ENCODE data around the gene BIRC6. TPM values are rescaled to one million over a fixed set of nuclear protein-coding genes. Genes with fewer than 3 reads are reported as not detected.
"Not testable (repeated sequence)": the region's sequence is repeated elsewhere in the genome, so short reads cannot be mapped to it uniquely, and the experiment has no call there.

BIRC6 gene
- total RNA-seq, 5 donors from 2014 or later (not counting 1 experiment from before 2014, with no cell fraction given), result 106 to 179 (median 121) TPM

GRCh38 chr2:32369222-32369621, 12.4 kb downstream of the BIRC6 start:
- Mint-ChIP-seq H3K9me3 (no peaks in the 10 kb centered on the region), H3K4me1 (peaks cover 50 to 79% (median 76%) of the 10 kb centered on the region in 3 donors), H3K27me3 (no peaks in the 10 kb centered on the region), H3K27ac (peak overlapping the region in 1 of 2 donors; percentile 25), H3K36me3 (peaks cover 18% of the 10 kb centered on the region), H3K4me3 (no peak overlapping the region)
- Histone ChIP-seq H3K4me1 (ENCODE audit: control insufficient read depth in 1 of 2, extremely low read depth in 1 of 2, insufficient read depth in 2 of 2, low read length in 2 of 2) (peaks cover 3 to 27% of the 10 kb centered on the region in 2 experiments), H3K27ac (ENCODE audit: low read length) (no peak overlapping the region), H3K9me3 (no peaks in the 10 kb centered on the region), H3K4me3 (ENCODE audit: control insufficient read depth in 1 of 2, extremely low read depth in 1 of 2, low read length in 1 of 2) (no peak overlapping the region), H3K27me3 (replicated peaks in 1 of 2; ENCODE audit: control insufficient read depth in 2 of 2, extremely low read depth in 1 of 2, insufficient read depth in 2 of 2, low read length in 1 of 2) (no peaks in the 10 kb centered on the region), H3K36me3 (ENCODE audit: control insufficient read depth in 2 of 2, extremely low read depth in 1 of 2, insufficient read depth in 1 of 2, low read length in 1 of 2) (no peaks in the 10 kb centered on the region)
- DNase-seq, result no peak
- ChIA-PET CTCF (interaction anchor here (0.5 to 1.2 kb wide), 2 partner anchors 11 to 301 kb away, joined by 3 to 4 read pairs; no protein-coding TSS in a partner anchor), POLR2A (no interaction called here)
- WGBS (ENCODE audit: insufficient coverage), result 100% methylated on average over 3 of the region's 9 CpGs
- no peak for ATAC-seq (replicated peaks in 1 of 4)

GRCh38 chr2:32370942-32371341, 14.1 kb downstream of the BIRC6 start:
- H3K9me3 ChIP-seq; H3K9me3 Mint-ChIP-seq; H3K27me3 Mint-ChIP-seq; H3K36me3 ChIP-seq (ENCODE audit: control insufficient read depth in 2 of 2, extremely low read depth in 1 of 2, insufficient read depth in 1 of 2, low read length in 1 of 2); H3K4me3 Mint-ChIP-seq; ATAC-seq (replicated peaks in 1 of 4); POLR2A ChIA-PET; DNase-seq; H3K27me3 ChIP-seq (replicated peaks in 1 of 2; ENCODE audit: control insufficient read depth in 2 of 2, extremely low read depth in 1 of 2, insufficient read depth in 2 of 2, low read length in 1 of 2); H3K27ac Mint-ChIP-seq; H3K4me3 ChIP-seq (ENCODE audit: control insufficient read depth in 1 of 2, extremely low read depth in 1 of 2, low read length in 1 of 2); H3K27ac ChIP-seq (ENCODE audit: low read length): not testable (repeated sequence)
- Mint-ChIP-seq H3K36me3 (peaks cover 16% of the 10 kb centered on the region), H3K4me1 (peaks cover 53 to 80% (median 76%) of the 10 kb centered on the region in 3 donors)
- WGBS (ENCODE audit: insufficient coverage), result no CpG with 5 or more reads among the region's 5 CpGs
- peaks cover 3 to 31% of the 10 kb centered on the region in 2 experiments for H3K4me1 ChIP-seq (ENCODE audit: control insufficient read depth in 1 of 2, extremely low read depth in 1 of 2, insufficient read depth in 2 of 2, low read length in 2 of 2)
- CTCF ChIA-PET, result interaction anchor here in 1 of 2 donors (0.7 kb wide), 2 partner anchors 9 to 27 kb away, joined by 11 to 15 read pairs; no protein-coding TSS in a partner anchor

GRCh38 chr2:32372519-32373182, 15.8 kb downstream of the BIRC6 start:
- H3K4me3 ChIP-seq (ENCODE audit: control insufficient read depth in 1 of 2, extremely low read depth in 1 of 2, low read length in 1 of 2), result no peak overlapping the region
- no peaks in the 10 kb centered on the region for H3K9me3 ChIP-seq
- peak overlapping the region in 1 of 2 donors; percentile 19 for H3K27ac Mint-ChIP-seq
- H3K27me3 ChIP-seq (replicated peaks in 1 of 2; ENCODE audit: control insufficient read depth in 2 of 2, extremely low read depth in 1 of 2, insufficient read depth in 2 of 2, low read length in 1 of 2), result no peaks in the 10 kb centered on the region
- CTCF ChIA-PET, result no interaction called here
- H3K27me3 Mint-ChIP-seq, result no peaks in the 10 kb centered on the region
- H3K36me3 ChIP-seq (ENCODE audit: control insufficient read depth in 2 of 2, extremely low read depth in 1 of 2, insufficient read depth in 1 of 2, low read length in 1 of 2), result peaks cover 0 to under 1% of the 10 kb centered on the region in 2 donors
- POLR2A ChIA-PET, result no interaction called here
- ATAC-seq (replicated peaks in 1 of 4), result no peak
- DNase-seq, result no peak
- no peaks in the 10 kb centered on the region for H3K9me3 Mint-ChIP-seq
- H3K36me3 Mint-ChIP-seq, result peaks cover 19% of the 10 kb centered on the region
- WGBS (ENCODE audit: insufficient coverage), result 95% methylated on average over 2 of the region's 3 CpGs
- H3K4me1 ChIP-seq (ENCODE audit: control insufficient read depth in 1 of 2, extremely low read depth in 1 of 2, insufficient read depth in 2 of 2, low read length in 2 of 2), result peaks cover 7 to 21% of the 10 kb centered on the region in 2 experiments
- peaks cover 49 to 80% (median 75%) of the 10 kb centered on the region in 3 donors for H3K4me1 Mint-ChIP-seq
- no peak overlapping the region for H3K27ac ChIP-seq (ENCODE audit: low read length)
- no peak overlapping the region for H3K4me3 Mint-ChIP-seq

GRCh38 chr2:32375228-32375892, 18.5 kb downstream of the BIRC6 start:
- Histone ChIP-seq H3K27ac (ENCODE audit: low read length) (no peak overlapping the region), H3K27me3 (replicated peaks in 1 of 2; ENCODE audit: control insufficient read depth in 2 of 2, extremely low read depth in 1 of 2, insufficient read depth in 2 of 2, low read length in 1 of 2) (no peaks in the 10 kb centered on the region), H3K9me3 (no peaks in the 10 kb centered on the region), H3K4me1 (ENCODE audit: control insufficient read depth in 1 of 2, extremely low read depth in 1 of 2, insufficient read depth in 2 of 2, low read length in 2 of 2) (peaks cover 8 to 10% of the 10 kb centered on the region in 2 experiments), H3K4me3 (ENCODE audit: control insufficient read depth in 1 of 2, extremely low read depth in 1 of 2, low read length in 1 of 2) (no peak overlapping the region), H3K36me3 (ENCODE audit: control insufficient read depth in 2 of 2, extremely low read depth in 1 of 2, insufficient read depth in 1 of 2, low read length in 1 of 2) (peaks cover 4 to 9% of the 10 kb centered on the region in 2 donors)
- CTCF ChIA-PET, result interaction anchor here in 1 of 2 donors (0.6 kb wide), 1 partner anchor 68 kb away, joined by 5 read pairs; no protein-coding TSS in a partner anchor
- Mint-ChIP-seq H3K4me1 (peaks cover 56 to 74% (median 66%) of the 10 kb centered on the region in 3 donors), H3K9me3 (no peaks in the 10 kb centered on the region), H3K36me3 (peaks cover 19% of the 10 kb centered on the region), H3K27ac (peak overlapping the region in 1 of 2 donors; percentile 22), H3K4me3 (no peak overlapping the region), H3K27me3 (no peaks in the 10 kb centered on the region)
- POLR2A ChIA-PET, result no interaction called here
- ATAC-seq (replicated peaks in 1 of 4) (no peak), DNase-seq (no peak)
- WGBS (ENCODE audit: insufficient coverage), result 94% methylated on average over 5 of the region's 12 CpGs

GRCh38 chr2:32376756-32377155, 19.9 kb downstream of the BIRC6 start:
- ATAC-seq (replicated peaks in 1 of 4) (no peak), DNase-seq (no peak)
- no peak overlapping the region for H3K27ac ChIP-seq (ENCODE audit: low read length)
- H3K27me3 Mint-ChIP-seq, result no peaks in the 10 kb centered on the region
- H3K36me3 ChIP-seq (ENCODE audit: control insufficient read depth in 2 of 2, extremely low read depth in 1 of 2, insufficient read depth in 1 of 2, low read length in 1 of 2), result peaks cover 4 to 13% of the 10 kb centered on the region in 2 donors
- H3K4me1 ChIP-seq (ENCODE audit: control insufficient read depth in 1 of 2, extremely low read depth in 1 of 2, insufficient read depth in 2 of 2, low read length in 2 of 2), result peaks cover 8 to 10% of the 10 kb centered on the region in 2 experiments
- no peak overlapping the region for H3K4me3 Mint-ChIP-seq
- no peak overlapping the region for H3K4me3 ChIP-seq (ENCODE audit: control insufficient read depth in 1 of 2, extremely low read depth in 1 of 2, low read length in 1 of 2)
- no peaks in the 10 kb centered on the region for H3K9me3 Mint-ChIP-seq
- peak overlapping the region in 1 of 2 donors; percentile 52 for H3K27ac Mint-ChIP-seq
- ChIA-PET CTCF (no interaction called here), POLR2A (no interaction called here)
- no peaks in the 10 kb centered on the region for H3K27me3 ChIP-seq (replicated peaks in 1 of 2; ENCODE audit: control insufficient read depth in 2 of 2, extremely low read depth in 1 of 2, insufficient read depth in 2 of 2, low read length in 1 of 2)
- peaks cover 56 to 70% (median 63%) of the 10 kb centered on the region in 3 donors for H3K4me1 Mint-ChIP-seq
- peaks cover 22% of the 10 kb centered on the region for H3K36me3 Mint-ChIP-seq
- no peaks in the 10 kb centered on the region for H3K9me3 ChIP-seq

- ChIA-PET CTCF (interaction anchor here in 1 of 2 donors (1.0 kb wide), 1 partner anchor 1205 kb away, joined by 4 read pairs; no protein-coding TSS in a partner anchor), POLR2A (no interaction called here)
- peaks cover 8 to 10% of the 10 kb centered on the region in 2 experiments for H3K4me1 ChIP-seq (ENCODE audit: control insufficient read depth in 1 of 2, extremely low read depth in 1 of 2, insufficient read depth in 2 of 2, low read length in 2 of 2)
- DNase-seq (no peak), ATAC-seq (replicated peaks in 1 of 4) (no peak)
- peaks cover 55 to 65% (median 56%) of the 10 kb centered on the region in 3 donors for H3K4me1 Mint-ChIP-seq
- H3K9me3 ChIP-seq, result no peaks in the 10 kb centered on the region
- H3K27me3 ChIP-seq (replicated peaks in 1 of 2; ENCODE audit: control insufficient read depth in 2 of 2, extremely low read depth in 1 of 2, insufficient read depth in 2 of 2, low read length in 1 of 2), result no peaks in the 10 kb centered on the region
- WGBS (ENCODE audit: insufficient coverage), result 100% methylated on average over 1 of the region's 1 CpG
- no peak overlapping the region for H3K27ac ChIP-seq (ENCODE audit: low read length)
- H3K27me3 Mint-ChIP-seq, result no peaks in the 10 kb centered on the region
- H3K36me3 ChIP-seq (ENCODE audit: control insufficient read depth in 2 of 2, extremely low read depth in 1 of 2, insufficient read depth in 1 of 2, low read length in 1 of 2), result peaks cover 4 to 21% of the 10 kb centered on the region in 2 donors
- no peak overlapping the region for H3K4me3 ChIP-seq (ENCODE audit: control insufficient read depth in 1 of 2, extremely low read depth in 1 of 2, low read length in 1 of 2)
- H3K4me3 Mint-ChIP-seq, result no peak overlapping the region
- H3K27ac Mint-ChIP-seq, result peak overlapping the region in 1 of 2 donors; percentile 13
- peaks cover 24% of the 10 kb centered on the region for H3K36me3 Mint-ChIP-seq
- no peaks in the 10 kb centered on the region for H3K9me3 Mint-ChIP-seq
These were observed 21.1 kb downstream of the BIRC6 start for GRCh38 chr2:32377928-32378327.
